ENCODE data around the gene SMAD2. TPM values are rescaled to one million over a fixed set of nuclear protein-coding genes. Genes with fewer than 3 reads are reported as not detected.

The SMAD2 gene
- total RNA-seq, 4 donors from 2014 or later, result 38.1 to 67.7 (median 42.4) TPM

DNA sequence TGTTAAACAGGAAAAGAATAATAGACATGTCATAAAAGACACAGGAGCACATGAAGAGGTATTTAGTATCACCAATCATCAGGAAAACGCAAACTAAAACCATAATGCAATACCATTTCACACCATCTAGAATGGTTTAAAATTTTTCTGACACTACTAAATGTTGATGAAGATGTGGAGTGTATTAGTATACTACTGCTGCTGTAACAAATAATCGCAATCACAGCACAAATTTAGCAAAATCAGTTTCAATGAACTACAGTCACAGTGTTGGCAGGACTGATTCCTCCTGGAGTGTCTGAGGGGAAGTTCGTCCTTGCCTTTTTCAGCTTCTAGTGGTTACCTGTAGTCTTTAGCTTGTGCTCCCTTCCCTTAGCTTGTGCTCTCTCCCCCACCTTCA lies 24.1 kb downstream of the SMAD2 start:
- Histone ChIP-seq H3K4me1 (peaks cover 0 to 13% (median 3%) of the 10 kb centered on the region in 3 donors), H3K4me3 (no peak overlapping the region), H3K27me3 (no peaks in the 10 kb centered on the region), H3K36me3 (peaks cover 0 to 19% (median 0%) of the 10 kb centered on the region in 3 donors), H3K27ac (no peak overlapping the region), H3K9me3 (peaks cover 0 to 6% (median 0%) of the 10 kb centered on the region in 3 donors)
- intact Hi-C loops (cut with DNase I), result no loop called here
- no peak for TF ChIP-seq POLR2A (IDR thresholded peaks at IDR 0.05)
- no peak for TF ChIP-seq CTCF (IDR thresholded peaks at IDR 0.05)
- 97 to 98% methylated on average over 3 of the region's 3 CpGs for WGBS, 2 donors
- DNase-seq, result no peak

DNA sequence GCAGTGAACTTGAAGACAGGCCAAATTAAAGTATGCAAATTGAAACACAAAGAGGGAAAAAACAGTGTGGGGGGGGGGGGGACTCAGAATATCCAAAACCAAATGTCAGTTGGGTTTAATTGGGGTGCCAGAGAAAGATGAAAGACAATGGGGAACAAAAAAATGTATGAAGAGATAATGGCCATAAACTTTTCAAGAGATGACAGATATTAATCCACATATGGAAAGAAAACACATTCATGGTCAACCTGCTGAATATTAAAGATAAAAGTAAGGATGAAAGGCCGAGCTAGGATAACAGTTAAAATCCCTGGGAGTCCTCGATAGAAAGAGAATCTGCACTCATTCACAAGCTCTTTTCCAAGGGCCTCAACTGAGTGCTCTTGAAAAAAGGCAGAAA lies 26.6 kb downstream of the SMAD2 start:
- DNase-seq, result no peak
- intact Hi-C loops (cut with DNase I), result no loop called here

GRCh38 chr18:47901624-47902362 lies 28.7 kb downstream of the SMAD2 start:
- no peak for DNase-seq
- 58 to 73% methylated on average over 7 of the region's 7 CpGs for WGBS, 2 donors
- H3K27ac ChIP-seq, result no peak overlapping the region
- no peaks in the 10 kb centered on the region for H3K27me3 ChIP-seq
- H3K36me3 ChIP-seq, result peaks cover 0 to 5% (median 0%) of the 10 kb centered on the region in 3 donors
- peaks cover 0 to 39% (median 10%) of the 10 kb centered on the region in 3 donors for H3K4me1 ChIP-seq
- H3K4me3 ChIP-seq, result no peak overlapping the region
- intact Hi-C loops (cut with DNase I), result no loop called here
- H3K9me3 ChIP-seq, result peaks cover 0 to 5% (median 0%) of the 10 kb centered on the region in 3 donors
- TF ChIP-seq POLR2A (IDR thresholded peaks at IDR 0.05), result no peak
- TF ChIP-seq CTCF (IDR thresholded peaks at IDR 0.05), result no peak

More for the DNA sequence above, 26.6 kb downstream of the SMAD2 start:
- no peak overlapping the region for H3K4me3 ChIP-seq
- H3K9me3 ChIP-seq, result peaks cover 0 to 6% (median 0%) of the 10 kb centered on the region in 3 donors
- TF ChIP-seq POLR2A (IDR thresholded peaks at IDR 0.05) (no peak), CTCF (IDR thresholded peaks at IDR 0.05) (no peak)
- no peaks in the 10 kb centered on the region for H3K27me3 ChIP-seq
- no peak overlapping the region for H3K27ac ChIP-seq
- peaks cover 0 to 5% (median 0%) of the 10 kb centered on the region in 3 donors for H3K36me3 ChIP-seq
- 89 to 92% methylated on average over 2 of the region's 2 CpGs for WGBS, 2 donors
- peaks cover 0 to 26% (median 7%) of the 10 kb centered on the region in 3 donors for H3K4me1 ChIP-seq

GRCh38 chr18:47899107-47899840 lies 31.2 kb downstream of the SMAD2 start:
- TF ChIP-seq CTCF (IDR thresholded peaks at IDR 0.05) (no peak), POLR2A (IDR thresholded peaks at IDR 0.05) (no peak)
- intact Hi-C loops (cut with DNase I), result no loop called here
- H3K27me3 ChIP-seq, result no peaks in the 10 kb centered on the region
- no peak overlapping the region for H3K4me3 ChIP-seq
- peaks cover 0 to 39% (median 10%) of the 10 kb centered on the region in 3 donors for H3K4me1 ChIP-seq
- DNase-seq, result no peak
- WGBS, 2 donors, result 73 to 85% methylated on average over 5 of the region's 5 CpGs
- peaks cover 0 to 22% (median 0%) of the 10 kb centered on the region in 3 donors for H3K36me3 ChIP-seq
- no peak overlapping the region for H3K27ac ChIP-seq
- H3K9me3 ChIP-seq, result no peaks in the 10 kb centered on the region

GRCh38 chr18:47898696-47899095 lies 31.8 kb downstream of the SMAD2 start:
- Histone ChIP-seq H3K36me3 (peaks cover 0 to 26% (median 0%) of the 10 kb centered on the region in 3 donors), H3K4me3 (no peak overlapping the region), H3K27ac (no peak overlapping the region), H3K4me1 (peaks cover 0 to 39% (median 10%) of the 10 kb centered on the region in 3 donors), H3K9me3 (no peaks in the 10 kb centered on the region), H3K27me3 (no peaks in the 10 kb centered on the region)
- TF ChIP-seq POLR2A (IDR thresholded peaks at IDR 0.05) (no peak), CTCF (IDR thresholded peaks at IDR 0.05) (no peak)
- DNase-seq, result no peak
- 35 to 48% methylated on average over 2 of the region's 2 CpGs for WGBS, 2 donors
- intact Hi-C loops (cut with DNase I), result no loop called here

Data from esophagus squamous epithelium (tissue), 5 donors.